ENCODE results near the gene KLF8.
"Not testable (repeated sequence)": the region's sequence is repeated elsewhere in the genome, so short reads cannot be mapped to it uniquely, and the experiment has no call there.

KLF8 gene
- total RNA-seq = 1.7 to 15.6 (median 4.7) reads per million in 17 experiments

DNA sequence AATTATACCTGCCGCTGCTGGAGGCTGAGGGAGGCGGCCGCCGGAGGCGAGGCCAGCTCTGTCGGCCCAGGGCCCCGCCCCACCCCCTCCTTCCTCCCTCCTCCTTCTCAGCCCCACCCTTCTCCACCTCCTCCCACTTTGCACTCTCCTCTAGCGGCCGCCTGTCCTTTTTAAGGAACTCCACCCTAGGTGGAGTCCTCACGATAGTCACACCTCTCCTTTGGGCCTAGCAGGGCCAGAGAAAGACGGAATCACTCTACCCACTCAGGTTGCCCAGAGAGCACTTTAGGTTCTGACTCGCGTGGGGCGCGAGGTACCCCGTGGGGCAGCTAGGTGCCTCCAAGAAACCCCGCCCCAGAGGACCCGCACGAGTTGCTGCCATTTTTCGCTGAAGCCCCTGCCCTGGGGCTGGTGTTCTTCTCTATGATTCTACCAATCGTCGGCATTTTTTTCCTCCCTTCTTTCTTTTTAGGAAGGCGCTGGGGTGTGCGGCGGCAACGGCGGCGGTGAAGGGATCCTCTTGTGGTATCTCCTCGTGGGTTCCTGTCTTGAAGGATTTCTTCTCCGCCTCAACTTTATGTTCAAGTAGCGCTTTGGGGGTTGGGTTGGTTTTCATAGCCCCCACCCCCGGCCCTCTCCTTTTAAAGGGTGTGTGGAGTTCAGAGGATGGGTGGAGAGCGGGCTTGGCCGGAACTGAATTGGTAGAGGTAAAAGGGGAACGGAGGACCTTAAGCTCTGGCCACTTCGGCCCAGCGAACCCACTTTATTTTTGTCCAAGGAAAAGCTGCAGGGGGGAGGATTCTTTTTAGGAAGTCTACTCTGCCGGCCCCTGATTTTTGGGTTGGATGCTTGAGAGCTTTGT is at the start of gene KLF8:
TSS of gene KLF8 (plus strand) at position 136 of the 862 bp plus-strand sequence. CDS start 979 bp downstream, outside the sequence.
- peak; percentile 6 to 57 (median 38) for DNase-seq

DNA sequence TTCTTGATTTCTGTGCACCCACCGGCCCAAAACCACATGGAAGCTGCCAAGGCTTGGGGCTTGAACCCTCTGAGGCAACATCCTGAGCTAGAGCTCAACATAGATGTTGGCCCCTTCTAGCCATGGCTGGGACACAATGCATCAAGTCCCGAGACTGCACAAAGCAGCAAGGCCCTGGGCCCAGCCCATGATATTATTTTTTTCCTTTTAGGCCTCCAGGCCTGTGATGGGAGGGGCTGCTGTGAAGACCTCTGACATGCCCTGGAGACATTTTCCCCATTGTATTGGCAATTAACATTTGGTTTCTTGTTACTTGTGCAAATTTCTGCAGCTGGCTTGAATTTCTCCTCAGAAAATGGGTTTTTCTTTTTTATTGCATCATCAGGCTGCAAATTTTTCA is 25.2 kb upstream of the KLF8 start:
- DNase-seq = not testable (repeated sequence)

DNA sequence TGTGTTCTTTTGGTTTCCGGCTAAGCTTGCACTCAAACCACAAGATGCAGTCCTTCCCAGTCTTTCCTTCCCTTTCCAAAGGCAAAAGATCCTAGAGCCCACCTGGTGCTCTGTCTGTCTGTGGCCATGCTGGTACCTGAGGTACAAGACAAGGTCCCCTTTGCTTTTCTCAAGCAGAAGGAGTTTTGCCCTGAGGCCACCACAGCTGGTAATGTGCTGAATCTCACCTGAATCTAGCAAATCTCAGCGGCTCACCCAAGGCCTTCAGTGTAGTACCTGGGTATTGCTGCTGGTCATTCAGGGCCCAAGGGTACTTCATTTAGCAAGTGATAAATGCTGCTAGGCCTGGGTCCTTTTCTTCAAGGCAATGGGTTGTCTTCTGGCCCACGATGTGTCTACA is 20.5 kb upstream of the KLF8 start:
- DNase-seq = no peak

DNA sequence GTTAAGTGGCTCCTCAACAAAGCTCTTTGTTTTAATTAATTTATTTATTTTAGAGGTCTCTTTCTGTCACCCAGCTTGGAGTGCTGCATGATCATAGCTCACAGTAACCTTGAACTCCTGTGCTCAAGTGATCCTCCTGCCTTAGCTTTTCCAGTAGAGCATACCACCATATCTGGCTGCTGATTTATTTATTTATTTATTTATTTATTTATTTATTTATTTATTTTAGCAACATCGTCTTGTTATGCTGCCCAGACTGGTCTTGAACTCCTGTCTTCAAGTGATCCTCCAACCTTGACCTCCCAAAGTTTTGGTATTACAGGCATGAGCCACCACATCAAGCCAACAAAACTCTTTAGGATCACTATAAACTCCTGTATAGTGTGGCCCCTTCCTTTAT is 15.8 kb upstream of the KLF8 start:
- DNase-seq = no peak

DNA sequence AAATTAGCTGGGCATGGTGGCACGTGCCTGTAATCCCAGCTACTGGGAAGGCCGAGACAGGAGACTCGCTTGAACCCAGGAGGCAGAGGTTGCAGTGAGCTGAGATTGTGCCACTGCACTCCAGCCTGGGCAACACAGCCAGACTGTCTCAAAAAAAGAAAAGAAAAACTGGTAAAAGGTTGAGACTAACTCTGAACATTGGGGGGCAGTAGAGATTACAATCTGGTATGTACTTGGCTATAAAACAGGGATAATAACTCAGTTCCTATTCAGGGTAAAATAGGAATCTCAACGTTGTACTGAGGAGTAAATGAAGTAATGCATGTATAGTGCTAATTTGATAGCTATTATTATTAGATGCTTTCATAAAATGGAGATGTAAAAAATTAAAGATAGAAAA is 12.5 kb upstream of the KLF8 start:
- DNase-seq = peak in 3 of 4 experiments; percentile 5 to 40 (median 14)

DNA sequence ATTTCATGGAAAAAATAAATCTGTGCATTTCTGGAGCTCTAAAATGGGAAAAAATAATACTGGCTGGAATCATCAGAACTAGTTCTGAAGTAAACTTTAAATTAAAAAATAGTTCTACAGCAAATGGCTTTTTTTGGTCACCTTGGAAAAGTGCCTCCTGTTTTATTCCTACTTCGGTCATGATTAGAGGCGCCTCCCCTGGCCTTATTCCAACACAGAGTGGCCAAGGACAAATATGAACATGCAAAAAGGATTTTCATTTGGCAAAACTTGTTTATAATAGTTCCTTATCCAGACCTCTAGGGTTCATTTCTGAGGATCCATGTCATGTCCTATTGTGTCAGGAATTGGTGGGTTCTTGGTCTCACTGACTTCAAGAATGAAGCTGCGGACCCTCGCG is 11.1 kb upstream of the KLF8 start:
- DNase-seq = no peak

DNA sequence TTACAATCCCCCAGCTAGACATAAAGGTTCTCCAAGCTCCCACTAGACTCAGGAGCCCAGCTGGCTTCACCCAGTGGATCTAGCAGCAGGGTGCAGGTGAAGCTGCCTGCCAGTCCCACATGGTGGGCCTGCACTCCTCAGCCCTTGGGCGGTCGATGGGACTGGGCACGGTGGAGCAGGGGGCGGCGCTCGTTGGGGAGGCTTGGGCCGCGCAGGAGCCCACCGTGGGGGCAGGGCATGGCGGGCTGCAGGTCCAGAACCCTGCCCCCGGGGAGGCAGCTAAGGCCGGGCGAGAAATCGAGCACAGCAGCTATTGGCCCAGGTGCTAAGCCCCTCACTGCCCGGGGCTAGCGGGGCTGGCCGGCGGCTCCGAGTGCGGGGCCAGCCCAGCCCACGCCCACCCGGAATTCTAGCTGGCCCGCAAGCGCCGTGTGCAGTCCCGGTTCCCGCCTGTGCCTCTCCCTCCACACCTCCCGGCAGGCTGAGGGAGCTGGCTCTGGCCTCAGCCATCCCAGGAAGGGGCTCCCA is 9.6 kb upstream of the KLF8 start:
- DNase-seq = no peak

DNA sequence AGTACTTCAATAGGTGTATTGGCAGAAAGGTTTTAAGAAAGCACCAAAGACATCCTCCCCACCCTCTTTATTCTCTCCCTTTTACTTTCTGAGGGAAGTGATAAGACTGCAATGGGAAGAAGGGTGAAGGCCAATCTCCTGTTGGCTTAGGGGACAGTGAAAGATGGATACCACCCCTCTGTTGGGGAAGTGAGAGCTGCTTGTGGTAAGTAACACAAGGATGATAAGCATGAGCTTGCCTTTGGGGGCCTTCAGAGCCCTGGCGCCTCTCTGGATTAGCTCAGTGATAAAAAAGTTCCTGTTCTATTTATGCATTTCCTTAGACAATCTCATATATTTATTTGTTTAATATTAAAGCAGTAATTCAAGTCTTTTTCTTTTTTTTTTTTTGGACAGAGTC is 5.2 kb upstream of the KLF8 start:
- DNase-seq = no peak

DNA sequence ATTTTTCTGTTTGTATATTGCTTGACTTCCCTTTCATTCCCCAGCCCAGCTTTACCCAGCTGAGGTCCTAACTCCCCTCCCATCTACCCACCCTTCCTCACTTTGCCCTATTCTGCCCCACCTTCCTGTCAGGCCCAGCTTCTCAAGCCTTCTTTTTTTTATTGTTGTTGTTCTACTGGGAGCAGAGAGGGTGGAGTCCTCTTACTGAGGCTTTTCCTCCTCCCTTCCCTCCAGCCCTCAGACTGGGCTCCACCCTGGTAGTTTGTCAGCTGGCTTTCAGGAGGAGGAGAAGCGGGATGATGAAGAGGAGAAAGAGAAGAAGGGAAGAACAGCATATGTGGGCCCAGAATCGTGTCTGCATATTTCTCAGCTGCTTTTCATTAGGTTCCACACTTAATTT is 3.2 kb upstream of the KLF8 start:
- DNase-seq = no peak

DNA sequence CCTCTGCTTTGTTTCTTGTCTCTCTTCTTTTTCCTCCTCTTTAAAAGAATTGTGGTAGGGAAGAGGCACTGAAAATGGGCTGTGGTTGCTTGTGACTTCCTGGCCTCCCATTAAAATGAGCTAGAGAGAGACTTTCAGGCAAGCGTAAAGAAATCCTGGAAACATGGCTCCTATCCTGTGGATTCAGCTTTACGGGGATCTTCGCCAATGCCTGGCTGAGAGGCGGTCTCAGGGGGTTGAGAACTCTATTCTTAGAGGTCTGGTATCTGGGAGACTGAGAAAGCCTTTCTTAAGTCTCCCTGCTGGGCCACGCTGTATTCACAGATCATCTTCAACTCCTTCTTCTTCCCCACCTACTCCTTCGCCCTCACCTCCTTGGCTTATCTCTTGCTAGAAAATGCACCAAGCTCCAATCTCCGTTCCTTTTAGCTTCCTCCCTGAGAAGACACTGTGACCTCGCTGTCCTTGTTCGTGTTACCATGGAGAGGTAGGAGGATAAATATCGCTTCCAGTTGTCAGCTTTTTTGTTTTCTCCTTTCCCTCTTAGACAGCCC is 542 bp upstream of the KLF8 start:
- no peak for DNase-seq

DNA sequence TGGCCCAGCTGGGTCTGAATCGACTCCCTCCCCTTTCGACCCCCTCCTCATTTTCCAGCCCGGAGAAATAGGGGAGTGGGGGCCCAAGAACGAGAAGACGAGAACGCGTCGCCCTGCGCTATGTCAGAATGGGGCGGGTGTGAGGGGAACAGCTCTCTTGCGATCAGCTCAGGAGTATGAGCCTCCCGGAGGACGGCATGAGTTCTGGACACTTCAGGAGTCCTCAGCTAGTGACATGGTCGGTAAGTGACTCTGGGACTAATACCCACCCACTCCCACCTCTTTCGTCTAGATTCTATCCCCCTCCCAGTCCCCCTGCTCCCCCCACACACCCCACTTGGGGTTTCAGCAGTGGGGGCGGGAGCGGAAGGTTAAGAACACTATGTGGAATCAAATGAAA is 944 bp downstream of the KLF8 start:
- DNase-seq = peak in 3 of 4 experiments; percentile 1 to 6 (median 2)

DNA sequence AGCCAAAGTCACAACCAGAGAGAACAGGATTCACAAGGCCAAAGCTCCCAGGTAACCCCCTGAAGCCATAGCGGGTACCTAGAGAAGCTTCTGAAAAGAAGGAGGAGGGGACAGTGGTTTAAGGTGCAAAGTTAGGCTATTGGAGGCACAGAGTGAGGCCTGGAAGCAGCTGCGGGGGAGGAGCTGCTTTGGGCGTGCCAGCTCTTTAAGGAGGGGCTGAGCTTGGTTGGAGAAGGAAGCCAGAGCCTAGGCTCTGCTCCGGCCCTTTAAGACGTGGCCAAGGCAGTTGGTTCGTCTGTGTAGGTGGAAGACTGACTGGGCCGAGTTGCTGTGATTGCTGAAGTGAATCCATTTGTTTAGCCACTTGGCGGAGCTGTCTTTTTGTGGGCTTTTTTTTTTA is 1.5 kb downstream of the KLF8 start:
- peak; percentile 28 to 66 (median 58) for DNase-seq

DNA sequence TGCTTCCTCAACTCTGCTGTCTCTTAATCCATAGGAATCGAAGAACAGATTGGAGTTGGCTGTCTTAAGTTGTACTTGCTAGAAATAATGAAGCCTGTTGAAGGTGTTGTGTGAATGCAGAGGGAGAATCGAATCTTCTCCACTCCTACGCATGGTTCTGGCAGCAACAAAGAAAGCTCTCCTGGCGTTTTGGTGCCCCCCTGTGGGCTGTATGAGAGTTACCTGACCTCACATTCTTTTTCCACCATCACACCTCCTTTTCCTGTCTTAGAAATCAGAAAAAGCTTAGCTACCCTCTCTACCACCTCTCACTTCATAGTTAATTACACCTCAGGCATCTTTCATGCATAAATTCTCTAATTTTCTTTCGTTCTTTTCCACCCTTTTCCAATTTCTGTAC is 16.3 kb downstream of the KLF8 start:
- peak; percentile 58 to 70 (median 64) for DNase-seq

DNA sequence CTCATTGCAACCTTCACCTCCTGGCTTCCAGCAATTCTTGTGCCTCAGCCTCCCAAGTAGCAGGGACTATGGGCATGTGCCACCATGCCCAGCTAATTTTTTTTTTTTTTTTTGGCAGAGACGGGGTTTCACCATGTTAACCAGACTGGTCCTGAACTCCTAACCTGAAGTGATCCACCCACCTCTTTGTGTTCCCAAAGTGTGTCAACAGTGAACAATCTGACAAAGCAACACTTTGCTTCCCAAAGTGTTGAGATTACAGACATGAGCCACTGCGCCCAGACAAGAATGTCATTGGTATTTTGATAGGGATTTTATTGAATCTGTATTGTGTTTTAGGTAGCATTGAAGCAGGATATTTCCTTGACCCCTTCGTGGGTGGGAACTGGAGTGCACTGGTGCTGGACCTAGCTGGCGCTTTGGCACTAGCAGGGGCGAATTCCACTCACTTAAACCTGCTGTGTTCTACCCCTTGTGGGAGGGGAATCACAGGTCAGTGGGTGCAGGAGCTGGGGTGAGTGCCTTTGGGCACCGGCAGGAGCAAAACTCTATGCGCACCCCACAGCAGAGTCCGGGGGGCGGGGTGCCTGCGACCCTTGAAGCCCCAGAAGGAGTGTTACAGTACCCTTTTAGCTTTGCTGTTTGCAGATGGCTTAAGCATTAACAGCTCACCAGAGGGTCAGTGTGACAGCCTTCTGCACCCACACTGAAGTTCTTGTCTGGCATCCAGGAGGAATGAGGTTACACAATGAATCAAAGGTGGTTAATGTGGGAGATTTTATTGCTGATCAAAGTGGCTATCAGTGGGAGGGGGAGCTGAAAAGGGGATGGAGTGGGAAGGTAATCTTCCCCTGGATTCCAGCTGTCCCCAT is 21.9 kb downstream of the KLF8 start:
- DNase-seq = no peak

DNA sequence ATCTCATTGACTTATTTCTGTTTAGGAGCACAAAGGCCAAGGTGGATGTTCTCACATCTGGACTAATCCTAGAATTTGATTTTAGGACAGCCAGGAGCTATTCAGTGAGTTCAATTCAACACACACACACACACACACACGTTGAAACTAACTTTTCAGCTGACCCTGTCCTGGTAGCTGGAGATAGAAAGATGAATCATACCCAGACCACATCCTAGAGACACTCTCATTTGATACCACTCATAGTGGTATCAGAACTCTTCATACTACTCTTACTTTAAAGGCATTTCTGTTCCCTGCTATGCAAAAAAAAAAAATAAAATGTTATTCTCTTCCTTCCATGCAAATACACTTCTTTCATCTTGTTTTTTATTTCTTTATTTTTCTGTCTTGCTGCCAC is 36.7 kb downstream of the KLF8 start:
- no peak for DNase-seq

DNA sequence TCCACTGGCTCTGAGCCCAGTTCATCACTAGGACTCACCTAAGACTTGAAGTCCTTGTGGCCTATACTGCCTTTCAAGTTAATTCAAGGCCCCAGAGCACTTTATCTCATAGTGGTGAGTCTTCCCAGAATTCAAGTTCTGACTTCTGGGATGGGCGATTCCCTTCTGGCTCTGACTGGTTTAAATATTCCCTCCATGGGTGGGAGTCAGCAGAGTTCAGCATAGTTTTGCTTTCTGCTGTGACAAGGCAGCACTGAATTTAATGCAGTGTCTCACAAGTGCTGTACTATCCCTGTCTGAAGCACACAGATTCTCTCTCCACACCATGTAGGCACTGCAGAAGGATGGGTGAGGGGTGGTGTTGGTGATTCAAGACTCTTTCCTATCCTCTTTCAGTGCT is 46.5 kb downstream of the KLF8 start:
- no peak for DNase-seq

DNA sequence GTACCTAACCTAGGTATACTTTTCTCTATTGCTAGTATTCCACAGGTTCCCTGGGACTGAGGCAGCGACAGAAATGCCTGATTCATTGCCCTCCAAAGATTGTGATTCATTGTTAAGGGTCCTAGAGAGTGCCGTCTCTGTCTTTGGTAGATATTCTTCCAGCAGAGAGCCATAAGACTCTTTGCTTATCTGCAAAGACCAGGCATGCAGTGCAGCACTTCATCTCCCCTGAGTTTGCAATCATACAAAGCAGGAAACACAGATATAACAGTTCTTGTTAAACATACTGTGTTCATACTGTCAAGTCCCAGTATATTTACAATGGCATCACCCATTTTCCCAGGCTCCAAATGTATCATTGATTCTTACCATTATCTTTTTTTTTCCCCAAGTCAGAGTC is 47.7 kb downstream of the KLF8 start:
- DNase-seq = no peak

DNA sequence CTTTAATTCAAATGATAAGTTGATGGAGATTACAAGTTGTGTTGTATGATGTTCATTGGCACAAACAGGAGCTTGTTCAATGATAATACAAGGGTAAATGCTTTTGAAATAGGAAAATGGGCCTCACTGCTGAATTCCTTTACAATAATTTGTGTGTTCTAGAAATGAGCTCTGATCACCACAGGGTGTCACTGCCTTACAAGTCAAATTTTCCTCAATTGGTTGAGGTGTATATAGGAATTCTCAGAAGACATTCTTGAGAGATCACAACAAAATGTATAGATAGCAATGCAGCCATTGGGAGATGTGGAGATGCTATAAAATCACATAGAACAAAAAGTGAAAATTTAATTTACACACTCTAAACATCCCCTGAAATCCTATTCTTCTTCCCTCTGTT is 49.6 kb downstream of the KLF8 start:
- DNase-seq = peak; percentile 0 to 11 (median 5)

DNA sequence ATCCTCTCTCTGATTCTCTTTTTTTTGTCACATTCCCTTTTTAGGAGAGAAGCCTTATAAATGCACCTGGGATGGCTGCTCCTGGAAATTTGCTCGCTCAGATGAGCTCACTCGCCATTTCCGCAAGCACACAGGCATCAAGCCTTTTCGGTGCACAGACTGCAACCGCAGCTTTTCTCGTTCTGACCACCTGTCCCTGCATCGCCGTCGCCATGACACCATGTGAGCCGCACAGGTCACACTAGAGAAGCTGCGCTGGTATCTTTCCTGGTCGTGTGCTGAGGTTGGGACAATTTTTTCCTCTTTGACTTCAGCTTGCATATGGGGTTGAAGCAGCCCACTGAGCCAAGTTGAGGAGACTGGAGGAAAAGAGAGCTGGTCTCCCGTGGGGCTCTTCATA is 52.1 kb downstream of the KLF8 start:
- DNase-seq = no peak

DNA sequence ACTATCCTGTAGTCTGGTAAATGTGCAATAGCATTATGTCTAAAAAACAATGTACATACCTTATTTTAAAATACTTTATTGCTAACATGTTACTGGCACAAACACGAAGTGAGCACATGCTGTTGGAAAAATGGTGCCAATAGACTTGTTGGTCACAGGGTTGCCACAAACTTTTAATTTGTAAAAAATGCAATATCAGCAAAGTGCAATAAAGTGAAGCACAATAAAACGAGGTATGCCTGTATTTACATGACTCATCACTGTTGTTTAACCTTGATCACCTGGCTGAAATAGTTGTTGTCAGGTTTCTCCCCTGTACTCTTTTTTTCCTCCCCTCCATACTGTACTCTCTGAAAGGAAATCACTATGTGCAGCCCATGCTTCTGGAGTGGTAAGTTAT is 56.5 kb downstream of the KLF8 start:
- DNase-seq = no peak

DNA sequence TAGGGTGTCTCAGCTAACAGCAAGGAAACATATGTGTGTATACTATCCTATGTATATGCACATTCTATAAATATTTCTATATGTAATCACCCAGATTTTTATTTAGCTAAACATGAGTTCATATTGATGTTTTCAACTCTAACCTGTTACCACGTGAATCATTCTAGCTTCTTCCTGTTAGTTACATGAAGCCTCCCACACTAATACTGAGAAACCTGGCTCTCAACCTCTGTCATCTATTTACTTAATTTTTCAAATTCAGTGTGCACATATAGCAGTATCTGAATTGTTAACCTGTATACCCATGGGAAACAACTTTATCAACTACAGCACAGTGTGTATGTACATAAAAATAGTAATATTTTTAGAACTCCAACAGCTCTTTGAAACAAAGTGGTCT is 57.3 kb downstream of the KLF8 start:
- DNase-seq = no peak

DNA sequence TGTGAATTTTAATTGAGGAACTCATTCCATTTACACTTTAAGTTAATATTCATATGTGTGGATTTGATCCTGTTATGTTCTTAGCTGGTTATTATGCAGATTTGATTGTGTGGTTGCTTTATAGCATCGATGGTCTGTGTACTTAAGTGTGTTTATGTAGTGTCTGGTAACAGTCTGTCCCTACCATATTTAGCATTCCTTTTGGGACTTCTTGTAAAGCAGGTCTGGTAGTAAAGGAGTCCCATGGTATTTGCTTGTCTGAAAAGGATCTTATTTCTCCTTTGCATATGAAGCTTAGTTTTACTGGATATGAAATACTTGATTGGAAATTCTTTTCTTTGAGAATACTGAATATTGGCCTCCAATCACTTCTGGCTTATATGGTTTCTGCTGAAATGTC is 76.6 kb downstream of the KLF8 start:
- no peak for DNase-seq

DNA sequence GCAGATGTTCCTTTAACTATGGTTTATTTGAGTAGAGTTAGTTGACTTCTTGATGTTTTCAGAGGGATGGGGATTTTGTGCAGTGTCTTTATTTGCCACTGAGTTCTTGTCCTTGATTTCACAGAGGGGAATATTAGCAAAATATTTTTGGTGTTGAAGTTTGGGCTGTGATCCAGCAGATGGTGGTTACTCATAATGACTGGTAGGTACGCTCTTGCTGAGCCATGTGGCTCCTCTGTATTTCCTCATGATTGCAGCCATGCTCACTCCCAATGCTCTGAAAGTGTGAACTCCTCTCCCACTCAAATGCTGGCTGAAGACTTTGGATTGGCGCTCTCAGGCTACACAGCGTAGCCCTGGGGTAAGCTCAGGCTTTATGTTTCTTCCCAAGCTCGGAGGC is 77.7 kb downstream of the KLF8 start:
- no peak for DNase-seq

Measured in suppressor macrophage (primary cell).